ENCODE measurements around the gene PCDHGC5. TPM values are rescaled to one million over a fixed set of nuclear protein-coding genes. Genes with fewer than 3 reads are reported as not detected.

PCDHGC5 gene
- total RNA-seq, 2 donors from 2014 or later: 0.17 TPM; not detected in 1

Other genes starting within 250 kb of the PCDHGC5 start
- gene PCDHB15, start 243.7 kb upstream of the PCDHGC5 start, total RNA-seq: not detected
- 1 to 10 TPM in 1 of 2 donors, under 1 TPM in 1; 0.67 to 2.2 TPM for gene SLC25A2, start 185.0 kb upstream of the PCDHGC5 start, total RNA-seq
- 10 to 100 TPM; 52.5 to 63.5 TPM for gene TAF7, start 168.3 kb upstream of the PCDHGC5 start, total RNA-seq
- gene PCDHGA1, start 158.6 kb upstream of the PCDHGC5 start, total RNA-seq: under 1 TPM in 1 of 2 donors, not detected in 1; 0.07 TPM
- gene PCDHGA2, start 150.3 kb upstream of the PCDHGC5 start, total RNA-seq: not detected
- not detected for gene PCDHGA3, start 145.3 kb upstream of the PCDHGC5 start, total RNA-seq
- gene PCDHGB1, start 139.0 kb upstream of the PCDHGC5 start, total RNA-seq: under 1 TPM; 0.12 to 0.17 TPM
- gene PCDHGA4, start 134.1 kb upstream of the PCDHGC5 start, total RNA-seq: under 1 TPM; 0.48 to 0.50 TPM
- gene PCDHGB2, start 129.1 kb upstream of the PCDHGC5 start, total RNA-seq: under 1 TPM; 0.47 to 0.76 TPM
- gene PCDHGA5, start 124.9 kb upstream of the PCDHGC5 start, total RNA-seq: under 1 TPM; 0.33 to 0.36 TPM
- gene PCDHGB3, start 118.8 kb upstream of the PCDHGC5 start, total RNA-seq: under 1 TPM; 0.71 to 0.81 TPM
- gene PCDHGA6, start 115.2 kb upstream of the PCDHGC5 start, total RNA-seq: under 1 TPM; 0.40 to 0.73 TPM
- gene PCDHGA7, start 106.3 kb upstream of the PCDHGC5 start, total RNA-seq: under 1 TPM; 0.10 to 0.25 TPM
- gene PCDHGB4, start 101.4 kb upstream of the PCDHGC5 start, total RNA-seq: under 1 TPM; 0.29 to 0.39 TPM
- gene PCDHGA8, start 96.4 kb upstream of the PCDHGC5 start, total RNA-seq: under 1 TPM; 0.19 to 0.20 TPM
- gene PCDHGB5, start 91.1 kb upstream of the PCDHGC5 start, total RNA-seq: 1 to 10 TPM; 1.7 to 2.8 TPM
- gene PCDHGA9, start 86.3 kb upstream of the PCDHGC5 start, total RNA-seq: under 1 TPM; 0.71 to 0.92 TPM
- 1 to 10 TPM in 1 of 2 donors, under 1 TPM in 1; 0.89 to 1.1 TPM for gene PCDHGB6, start 81.1 kb upstream of the PCDHGC5 start, total RNA-seq
- gene PCDHGA10, start 76.1 kb upstream of the PCDHGC5 start, total RNA-seq: 1 to 10 TPM in 1 of 2 donors, under 1 TPM in 1; 0.67 to 1.2 TPM
- under 1 TPM; 0.33 to 0.95 TPM for gene PCDHGB7, start 71.4 kb upstream of the PCDHGC5 start, total RNA-seq
- under 1 TPM; 0.33 to 0.55 TPM for gene PCDHGA11, start 68.0 kb upstream of the PCDHGC5 start, total RNA-seq
- 1 to 10 TPM in 1 of 2 donors, under 1 TPM in 1; 0.69 to 1.4 TPM for gene PCDHGA12, start 58.6 kb upstream of the PCDHGC5 start, total RNA-seq
- gene PCDHGC3, start 13.1 kb upstream of the PCDHGC5 start, total RNA-seq: 1 to 10 TPM in 1 of 2 donors, under 1 TPM in 1; 0.33 to 1.8 TPM
- gene PCDHGC4, start 4.1 kb upstream of the PCDHGC5 start, total RNA-seq: under 1 TPM in 1 of 2 donors, not detected in 1; 0.26 TPM
- gene DIAPH1, start 129.9 kb downstream of the PCDHGC5 start, total RNA-seq: 100 to 1,000 TPM; 280 to 289 TPM
- gene HDAC3, start 147.8 kb downstream of the PCDHGC5 start, total RNA-seq: 100 to 1,000 TPM in 1 of 2 donors, 10 to 100 TPM in 1; 80.0 to 128 TPM
- 10 to 100 TPM in 1 of 2 donors, 1 to 10 TPM in 1; 8.1 to 39.3 TPM for gene RELL2, start 147.9 kb downstream of the PCDHGC5 start, total RNA-seq
- gene FCHSD1, start 162.3 kb downstream of the PCDHGC5 start, total RNA-seq: 10 to 100 TPM; 35.6 to 56.4 TPM
- 10 to 100 TPM; 17.5 to 22.6 TPM for gene ARAP3, start 193.1 kb downstream of the PCDHGC5 start, total RNA-seq